DMS53 treated with DMSO at 0.1 percent for 48 hours (cell line): ENCODE data around the gene PLK5.
"Not testable (repeated sequence)": the region's sequence is repeated elsewhere in the genome, so short reads cannot be mapped to it uniquely, and the experiment has no call there.

Experiments
- DNase-seq: peaks from one replicate; lab custom pipeline; 2025; ENCODE audit not compliant: unreplicated experiment; lab: John Stamatoyannopoulos, UW

The PLK5 gene, protein sequence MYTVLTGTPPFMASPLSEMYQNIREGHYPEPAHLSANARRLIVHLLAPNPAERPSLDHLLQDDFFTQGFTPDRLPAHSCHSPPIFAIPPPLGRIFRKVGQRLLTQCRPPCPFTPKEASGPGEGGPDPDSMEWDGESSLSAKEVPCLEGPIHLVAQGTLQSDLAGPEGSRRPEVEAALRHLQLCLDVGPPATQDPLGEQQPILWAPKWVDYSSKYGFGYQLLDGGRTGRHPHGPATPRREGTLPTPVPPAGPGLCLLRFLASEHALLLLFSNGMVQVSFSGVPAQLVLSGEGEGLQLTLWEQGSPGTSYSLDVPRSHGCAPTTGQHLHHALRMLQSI

DNA sequence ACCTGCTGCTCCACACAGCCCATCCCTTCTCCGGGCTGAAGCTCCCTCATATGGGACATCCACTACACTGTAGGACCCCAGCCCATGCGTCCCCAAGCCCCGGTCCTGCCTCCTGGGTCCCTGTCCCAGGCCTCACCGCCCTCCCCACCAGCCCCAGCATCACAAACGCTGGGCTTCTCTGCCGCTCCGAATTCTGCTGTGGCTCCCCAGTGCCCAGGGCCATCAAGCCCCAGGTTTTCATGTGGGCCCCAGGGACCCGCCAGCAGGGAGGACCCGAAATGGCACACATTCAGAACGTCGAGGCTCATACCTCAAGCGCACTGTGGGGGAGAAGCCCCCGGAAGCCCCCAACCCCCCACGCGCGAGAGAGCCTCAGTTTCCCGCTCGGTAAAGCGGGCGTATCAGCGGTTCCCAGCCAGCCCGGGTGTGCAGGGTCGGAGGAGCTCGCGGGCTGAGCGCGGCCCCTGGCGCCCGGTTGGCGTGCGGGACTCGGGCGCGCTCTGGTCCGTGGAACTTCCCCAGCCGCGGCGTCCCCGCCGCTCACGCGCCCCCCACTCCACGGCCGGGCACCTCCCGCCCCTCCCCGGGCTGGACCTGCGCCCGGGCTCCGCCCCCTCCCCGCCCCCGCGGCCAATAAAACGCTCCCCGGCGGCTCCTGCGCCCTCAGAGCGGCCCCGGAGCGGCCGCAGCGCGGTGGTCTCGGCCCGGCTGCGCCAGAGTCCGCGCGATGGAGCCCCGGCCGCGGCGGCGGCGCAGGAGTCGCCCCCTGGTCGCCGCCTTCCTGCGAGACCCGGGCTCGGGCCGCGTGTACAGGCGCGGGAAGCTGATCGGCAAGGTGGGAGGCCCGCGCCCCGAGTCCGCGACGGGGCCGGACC, at the start of gene PLK5:
PLK5 (plus strand) TSS at position 666 of the 875 bp plus-strand sequence. CDS start 2,920 bp downstream, outside the sequence.
- no peak for DNase-seq

DNA sequence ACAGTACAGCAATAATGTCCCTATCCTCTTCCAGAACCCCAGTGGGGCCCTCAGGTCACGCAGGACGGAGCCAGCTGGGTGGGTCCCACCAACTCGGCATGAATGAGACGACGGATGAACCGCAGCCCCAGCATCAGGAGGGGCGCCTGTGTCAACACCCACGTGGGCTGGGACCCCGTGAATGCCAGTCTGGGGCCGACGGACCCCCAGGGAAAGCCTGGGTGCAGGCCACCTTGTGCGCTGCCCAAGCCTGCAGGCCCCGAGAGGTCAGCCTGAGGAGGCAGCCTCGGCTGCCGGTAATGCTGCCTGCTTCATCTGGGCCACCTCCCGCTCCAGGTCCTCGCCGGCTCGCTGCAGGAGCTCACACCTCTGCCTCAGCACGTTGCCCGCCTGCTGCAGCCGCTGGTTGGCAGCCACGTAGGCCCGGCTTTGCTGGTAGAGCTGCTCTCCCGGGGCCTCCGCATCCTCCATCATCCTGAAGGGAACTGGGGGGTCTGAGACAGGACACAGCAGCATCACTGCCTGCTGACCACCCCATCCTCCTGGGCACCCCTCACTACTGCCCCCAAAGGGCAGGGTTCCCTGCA, 49.0 kb upstream of the PLK5 start:
- no peak for DNase-seq

DNA sequence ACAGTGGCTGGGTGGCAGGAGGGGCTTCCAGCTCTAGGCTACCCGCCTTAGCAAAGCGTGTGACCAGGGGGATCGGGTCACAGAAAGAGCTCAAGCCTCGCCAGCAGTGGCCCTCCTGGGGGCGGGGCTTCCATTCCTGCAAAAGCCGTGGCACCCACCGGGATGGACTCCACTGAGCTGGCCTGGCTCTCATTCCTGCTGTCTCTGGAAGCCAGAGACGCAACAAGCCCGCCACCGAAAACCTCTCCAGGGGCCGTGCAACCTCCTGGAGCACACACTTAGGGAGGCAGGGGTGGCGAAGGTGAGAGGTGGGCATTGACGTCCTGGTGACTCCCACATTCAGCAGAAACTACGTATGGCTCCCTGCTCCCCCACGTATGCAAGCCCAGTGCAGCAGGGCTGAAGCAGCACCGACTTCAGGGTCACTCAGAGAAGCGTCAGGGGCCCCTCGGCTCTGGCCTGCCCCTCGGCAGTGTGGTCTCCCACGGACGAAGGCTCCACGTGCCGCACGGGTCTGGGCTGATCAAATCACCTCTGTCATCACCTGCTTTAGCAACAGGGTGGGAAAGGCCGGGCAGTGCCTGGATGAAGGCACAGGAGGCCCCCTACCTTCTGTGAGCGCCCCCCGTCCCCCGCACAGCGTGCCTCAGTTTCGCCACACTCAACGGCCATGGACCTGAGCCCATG, 48.0 kb upstream of the PLK5 start:
- no peak for DNase-seq

DNA sequence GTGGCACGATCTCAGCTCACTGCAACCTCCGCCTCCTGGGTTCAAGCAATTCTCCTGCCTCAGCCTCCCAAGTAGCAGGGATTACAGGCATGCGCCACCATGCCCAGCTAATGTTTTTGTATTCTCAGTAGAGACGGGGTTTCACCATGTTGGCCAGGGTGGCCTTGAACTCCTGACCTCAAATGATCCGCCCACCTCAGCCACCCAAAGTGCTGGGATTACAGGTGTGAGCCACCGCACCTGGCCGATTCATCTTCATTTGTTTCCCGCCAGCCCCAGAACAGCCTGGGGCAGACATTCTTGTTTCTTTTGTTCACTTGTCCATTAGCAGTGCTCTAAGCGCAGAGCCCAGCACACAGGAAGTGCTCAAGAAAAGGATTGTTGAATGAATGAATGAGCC, 46.8 kb upstream of the PLK5 start:
- DNase-seq: not testable (repeated sequence)

DNA sequence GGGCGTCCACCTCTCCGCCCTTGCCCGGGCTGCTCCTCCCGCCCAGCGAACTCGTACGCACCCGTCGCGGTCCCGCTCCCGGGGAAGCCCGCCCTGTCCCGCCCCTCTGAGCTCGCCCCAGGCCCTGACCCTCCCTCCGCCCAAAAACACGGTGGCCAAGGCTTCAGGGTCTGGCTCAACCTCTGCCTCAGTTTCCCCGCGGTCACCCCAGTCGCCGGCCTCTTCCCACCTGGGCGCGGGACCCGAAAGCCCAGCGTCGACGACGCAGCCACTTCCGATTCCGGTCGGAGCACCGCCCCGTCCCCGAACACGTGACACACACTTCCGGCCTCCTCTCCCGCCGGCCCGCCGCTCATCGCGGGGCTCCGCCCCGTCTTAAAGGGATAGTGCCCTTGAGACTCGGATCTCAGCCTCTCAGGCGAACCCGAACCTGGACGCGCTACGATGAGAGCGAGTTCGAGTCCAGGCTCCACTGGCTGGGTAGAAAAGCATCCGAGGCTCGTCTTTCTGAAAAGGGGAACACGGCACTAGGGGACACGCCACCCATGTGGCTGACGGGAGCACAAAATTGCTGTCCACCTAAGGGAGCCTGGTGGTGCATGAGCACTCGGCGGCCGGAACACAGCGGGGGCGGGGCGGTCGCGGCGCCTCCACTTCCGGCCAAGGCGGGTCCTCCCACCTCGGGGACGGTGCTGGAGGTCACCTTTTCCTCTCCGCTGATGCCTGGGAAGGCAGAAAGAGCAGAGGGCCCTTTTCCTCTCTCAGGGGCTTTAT, 44.8 kb upstream of the PLK5 start, which contains the start of gene C19orf25:
C19orf25 (minus strand) TSS at position 282 of the 774 bp plus-strand sequence. CDS start 312 bp downstream, outside the sequence.
- DNase-seq: peak; percentile 69

DNA sequence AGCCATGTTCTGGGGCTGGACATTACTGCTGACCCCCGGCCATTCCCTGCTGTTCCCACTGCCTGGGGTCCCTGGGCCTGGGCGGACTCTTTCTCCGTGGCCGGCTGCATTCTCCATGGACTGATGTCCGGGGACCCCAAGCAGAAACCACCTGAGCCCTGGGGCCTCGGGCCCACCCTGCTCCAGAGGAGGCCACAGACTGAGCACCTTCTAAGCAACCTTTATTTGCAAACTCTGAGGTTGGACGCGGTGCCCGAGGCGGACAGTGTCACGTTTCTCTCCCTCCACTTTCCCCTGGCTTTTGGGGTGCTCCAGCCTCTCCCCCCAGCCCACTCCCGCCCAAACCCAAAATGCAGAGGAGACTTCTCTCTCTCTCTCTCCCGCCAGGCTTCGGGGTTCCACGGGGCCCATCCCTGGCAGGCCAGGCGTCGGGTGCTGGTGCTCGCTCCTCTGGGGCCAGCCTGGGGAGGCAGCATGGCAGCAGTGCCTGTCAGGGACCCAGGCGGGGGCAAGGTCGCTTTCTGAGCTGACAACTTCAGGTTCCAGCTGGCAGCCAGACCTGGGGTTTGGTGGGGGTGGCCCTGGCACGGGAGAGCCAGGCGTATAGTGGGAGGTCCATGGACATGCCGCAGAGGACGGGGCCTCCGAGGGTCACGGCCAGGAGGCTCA, 42.5 kb upstream of the PLK5 start:
- no peak for DNase-seq

DNA sequence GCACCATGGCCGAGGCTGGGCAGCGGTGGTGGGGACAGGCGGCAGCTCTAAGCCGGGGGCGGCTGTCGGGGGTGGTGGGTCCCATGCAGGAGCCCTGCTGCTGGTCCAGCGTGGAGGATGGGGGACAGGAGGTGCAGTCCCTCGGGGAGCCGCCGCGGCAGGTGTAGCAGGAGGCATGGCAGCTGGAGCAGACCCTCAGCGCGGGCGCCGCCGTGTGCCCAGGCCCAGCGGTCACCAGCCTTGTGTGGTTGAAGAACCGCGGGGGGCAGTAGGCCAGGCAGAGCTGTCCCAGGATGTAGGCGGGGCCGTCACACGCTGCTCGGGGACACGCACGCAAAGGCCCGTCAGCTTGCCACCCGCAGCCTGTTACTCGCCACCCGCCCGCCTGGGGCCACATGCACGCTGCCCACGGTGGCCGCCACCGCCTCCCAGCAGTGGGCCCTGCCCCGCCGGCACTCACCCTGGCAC, 42.0 kb upstream of the PLK5 start:
- no peak for DNase-seq

DNA sequence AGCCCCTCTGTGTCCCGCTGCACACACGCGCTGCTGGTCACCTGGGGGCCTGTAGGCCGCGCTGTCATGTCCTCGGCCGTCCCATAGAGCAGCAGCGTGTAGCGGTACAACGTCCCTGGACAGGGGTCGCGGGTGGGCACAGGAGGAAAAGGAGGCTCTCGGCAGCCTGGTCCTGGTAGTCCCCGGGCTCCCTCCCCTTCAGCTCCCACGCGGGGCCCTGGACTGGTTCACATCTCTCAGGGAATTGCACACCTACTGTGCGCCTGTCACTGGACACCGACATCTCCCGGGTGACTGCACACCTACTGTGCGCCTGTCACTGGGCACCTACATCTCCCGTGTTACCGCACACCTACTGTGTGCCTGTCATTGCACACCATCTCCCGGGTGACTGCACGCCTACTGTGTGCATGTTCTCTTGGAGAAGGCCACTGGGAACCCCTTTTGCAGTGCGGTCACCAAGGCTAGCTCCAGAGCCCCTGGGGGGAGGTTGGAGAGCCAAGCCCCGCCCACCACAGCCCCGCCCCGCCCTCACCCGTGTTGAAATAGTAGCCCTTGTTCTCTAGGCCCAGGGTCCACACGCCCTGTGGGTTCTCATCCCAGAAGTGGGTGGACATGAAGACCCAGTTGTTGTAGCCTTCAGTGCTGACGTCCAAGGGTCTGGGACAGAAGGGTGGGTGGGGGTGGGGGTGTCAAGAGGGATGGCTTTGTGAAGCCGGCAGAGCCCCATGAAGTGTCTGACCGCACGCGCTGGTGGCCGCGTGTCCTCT, 41.3 kb upstream of the PLK5 start:
- no peak for DNase-seq

DNA sequence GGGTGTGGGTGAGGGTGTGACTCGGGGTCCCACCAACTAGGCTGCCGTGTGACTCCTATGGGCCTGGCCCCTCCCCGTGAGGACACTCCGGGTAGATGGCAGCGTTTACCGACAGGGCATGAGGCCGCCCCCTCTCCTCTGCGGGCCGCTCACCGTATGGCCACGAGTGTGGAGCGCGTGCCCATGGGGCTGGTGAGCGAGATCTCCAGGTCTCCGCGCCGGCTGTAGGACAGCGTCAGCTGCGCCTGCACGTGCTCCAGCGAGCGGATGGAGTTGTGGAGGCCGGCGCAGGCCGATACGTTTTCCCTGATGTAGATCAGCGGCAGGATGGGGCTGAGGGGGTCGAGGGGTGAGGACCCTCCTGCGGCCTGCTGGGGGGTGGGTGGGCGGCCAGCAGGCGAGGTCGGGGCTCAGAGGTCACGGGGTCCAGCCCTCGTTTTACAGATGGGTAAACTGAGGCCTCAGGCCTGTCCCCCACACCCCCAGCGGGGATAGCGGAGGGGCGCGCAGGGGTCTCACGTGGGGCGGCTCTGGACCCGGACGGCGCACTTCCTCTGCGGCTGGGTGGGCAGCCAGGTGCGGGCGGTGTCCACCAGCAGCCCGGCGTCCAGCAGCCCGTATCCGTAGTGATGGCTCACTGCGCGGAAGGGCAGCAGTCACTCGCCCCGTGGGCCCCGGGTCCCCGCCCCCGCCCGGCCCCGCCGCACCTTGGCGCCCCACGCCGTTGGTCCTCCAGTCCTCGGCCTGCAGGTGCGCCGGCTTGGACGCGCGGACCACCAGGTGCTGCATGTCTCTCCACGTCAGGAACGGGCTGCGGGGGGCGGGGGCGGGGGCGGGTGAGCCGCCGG, 40.5 kb upstream of the PLK5 start:
- DNase-seq: no peak

DNA sequence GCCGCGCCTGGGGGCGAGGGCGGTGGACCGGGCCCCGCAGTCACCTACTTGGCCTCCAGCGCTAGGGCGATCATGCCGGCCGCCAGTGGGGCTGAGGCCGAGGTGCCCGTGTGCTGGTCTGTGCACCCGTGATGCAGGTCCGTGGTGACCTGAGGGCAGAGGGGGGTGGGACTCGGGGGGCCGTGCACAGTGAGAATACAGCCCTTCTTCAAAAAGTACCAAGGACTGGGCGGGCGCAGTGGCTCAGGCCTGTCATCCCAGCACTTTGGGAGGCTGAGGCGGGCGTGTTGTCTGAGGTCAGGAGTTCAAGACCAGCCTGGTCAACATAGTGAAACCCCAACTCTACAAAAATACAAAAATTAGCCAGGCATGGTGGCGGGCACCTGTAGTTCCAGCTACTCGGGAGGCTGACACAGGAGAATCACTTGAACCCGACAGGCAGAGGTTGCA, 39.9 kb upstream of the PLK5 start:
- DNase-seq: no peak

DNA sequence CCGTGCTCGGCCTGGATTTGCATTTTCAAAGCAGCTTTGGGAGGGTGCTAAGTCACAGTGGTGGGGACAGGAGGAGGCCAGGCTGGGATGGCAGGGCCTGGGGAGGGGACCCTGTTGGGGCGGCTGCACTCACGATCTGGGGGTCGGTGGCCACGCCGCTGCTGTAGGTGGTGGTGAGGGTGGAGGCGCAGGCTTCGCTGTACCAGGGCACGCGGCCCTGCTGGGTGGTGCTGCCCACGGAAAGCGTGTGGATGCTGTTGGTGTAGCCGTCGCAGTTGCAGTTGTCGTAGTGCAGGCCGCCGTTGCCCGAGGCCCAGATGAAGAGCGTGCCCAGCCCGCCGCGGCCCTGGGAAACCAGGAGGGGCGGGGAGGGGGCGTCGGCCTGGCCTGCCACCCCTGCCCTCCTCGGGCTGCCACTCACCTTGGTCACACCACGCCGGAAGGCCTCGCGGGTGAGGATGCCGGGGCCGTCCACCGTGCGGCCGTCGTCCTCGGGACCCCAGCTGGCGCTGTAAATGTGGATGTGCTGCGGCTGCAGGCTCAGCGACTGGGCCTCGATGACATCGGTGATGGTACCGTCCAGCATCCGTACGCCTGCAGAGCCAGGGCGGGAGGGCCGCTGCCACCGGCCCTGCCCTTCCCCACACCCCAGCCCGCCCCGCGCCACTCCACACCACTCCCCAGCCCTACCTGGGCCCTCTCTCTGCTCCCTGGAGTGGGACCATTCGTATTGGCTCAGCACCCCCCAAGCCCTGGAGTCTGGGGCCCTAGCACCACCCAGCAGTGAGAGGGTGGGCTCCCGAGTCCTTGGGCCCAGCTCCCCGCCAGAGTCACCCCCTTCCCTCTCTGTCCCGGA, 36.9 kb upstream of the PLK5 start:
- DNase-seq: no peak

DNA sequence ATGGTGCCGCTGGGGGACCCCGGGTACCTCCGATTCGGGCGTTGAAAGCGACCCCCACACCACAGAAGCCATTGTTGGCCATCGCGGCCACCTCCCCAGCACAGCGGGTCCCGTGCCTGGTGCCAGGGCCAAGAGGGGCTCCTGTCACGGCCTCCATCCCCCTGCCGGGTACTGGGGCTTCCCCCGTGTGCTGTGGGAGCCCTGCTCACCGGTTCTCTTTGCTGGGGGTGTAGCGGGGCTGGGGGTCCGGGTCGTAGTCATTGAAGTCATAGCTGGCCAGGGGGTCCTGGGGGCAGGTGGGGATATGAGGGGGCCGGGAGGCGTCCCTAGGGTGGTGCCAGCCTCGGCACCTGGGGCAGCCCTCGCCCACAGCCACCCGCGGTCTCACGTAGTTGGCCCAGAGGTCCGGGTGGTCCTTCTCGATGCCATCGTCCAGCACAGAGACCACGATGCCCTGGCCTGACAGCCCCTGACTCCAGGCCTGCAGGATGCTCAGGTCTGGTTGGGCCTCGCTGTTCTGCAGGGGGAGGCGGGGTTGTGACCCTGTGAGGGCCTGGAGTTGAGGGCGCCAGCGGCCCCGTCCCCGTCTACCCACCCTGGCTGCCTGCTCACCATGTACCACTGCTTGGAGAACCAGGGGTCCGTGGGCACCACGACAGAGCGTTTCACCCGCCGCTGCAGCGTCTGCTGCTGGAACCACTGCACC, 36.1 kb upstream of the PLK5 start:
- DNase-seq: no peak

DNA sequence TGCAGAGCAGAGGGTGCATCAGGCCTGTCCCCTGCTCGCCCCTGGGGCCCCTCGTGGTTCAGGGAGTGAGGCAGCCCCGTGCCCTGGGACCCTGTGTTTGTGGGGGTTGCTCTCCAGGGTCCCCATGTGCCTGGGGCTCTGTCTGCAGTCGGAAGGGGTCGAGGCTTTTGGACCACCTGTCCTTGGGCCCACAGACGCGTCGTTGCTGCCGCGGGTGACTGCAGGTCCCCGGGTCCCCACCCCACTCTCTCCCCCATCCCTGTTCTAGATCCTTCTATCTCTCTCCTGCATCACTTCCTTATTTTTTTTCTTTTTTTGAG, 35.6 kb upstream of the PLK5 start:
- no peak for DNase-seq

DNA sequence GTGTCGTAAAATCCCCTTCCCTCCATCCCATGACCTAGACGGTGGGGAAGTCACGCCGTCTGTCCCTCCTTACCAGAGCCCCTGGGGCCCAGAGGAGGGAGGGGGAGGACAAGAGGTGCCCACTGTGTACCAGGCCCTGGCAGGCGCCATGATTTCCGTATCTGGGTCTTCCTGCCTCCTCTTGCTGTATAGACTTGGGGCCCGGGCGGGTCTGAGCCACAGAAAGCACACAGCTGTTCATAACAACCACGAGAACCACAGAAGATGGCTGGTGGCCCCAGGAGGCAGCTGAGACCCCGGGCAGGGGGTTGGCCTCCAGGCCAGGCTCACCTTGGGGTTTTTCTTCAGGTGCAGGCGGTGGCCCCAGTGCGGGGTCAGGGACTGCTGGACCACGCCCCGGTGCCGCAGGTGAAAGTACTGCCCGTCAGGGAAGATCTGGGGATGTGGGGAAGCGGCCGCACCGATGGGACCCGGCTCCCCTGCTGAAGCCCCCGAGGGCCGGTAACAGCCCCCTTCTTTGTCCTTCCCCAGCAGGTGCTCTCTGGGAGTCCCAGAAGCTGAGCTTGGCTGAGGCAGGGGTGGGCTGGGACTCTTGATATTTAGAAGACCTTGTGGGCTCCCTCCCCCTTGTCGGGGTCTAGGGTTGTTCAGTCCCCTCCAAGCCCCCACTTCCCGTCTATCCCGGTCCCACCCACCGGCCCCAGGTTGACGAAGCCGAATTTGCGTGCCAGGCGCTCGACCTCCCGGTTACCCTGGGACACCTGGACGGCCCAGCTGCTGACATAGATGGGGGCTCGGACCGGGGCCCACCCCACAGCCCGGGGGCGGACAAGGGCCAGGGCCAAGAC, 34.2 kb upstream of the PLK5 start:
- no peak for DNase-seq

DNA sequence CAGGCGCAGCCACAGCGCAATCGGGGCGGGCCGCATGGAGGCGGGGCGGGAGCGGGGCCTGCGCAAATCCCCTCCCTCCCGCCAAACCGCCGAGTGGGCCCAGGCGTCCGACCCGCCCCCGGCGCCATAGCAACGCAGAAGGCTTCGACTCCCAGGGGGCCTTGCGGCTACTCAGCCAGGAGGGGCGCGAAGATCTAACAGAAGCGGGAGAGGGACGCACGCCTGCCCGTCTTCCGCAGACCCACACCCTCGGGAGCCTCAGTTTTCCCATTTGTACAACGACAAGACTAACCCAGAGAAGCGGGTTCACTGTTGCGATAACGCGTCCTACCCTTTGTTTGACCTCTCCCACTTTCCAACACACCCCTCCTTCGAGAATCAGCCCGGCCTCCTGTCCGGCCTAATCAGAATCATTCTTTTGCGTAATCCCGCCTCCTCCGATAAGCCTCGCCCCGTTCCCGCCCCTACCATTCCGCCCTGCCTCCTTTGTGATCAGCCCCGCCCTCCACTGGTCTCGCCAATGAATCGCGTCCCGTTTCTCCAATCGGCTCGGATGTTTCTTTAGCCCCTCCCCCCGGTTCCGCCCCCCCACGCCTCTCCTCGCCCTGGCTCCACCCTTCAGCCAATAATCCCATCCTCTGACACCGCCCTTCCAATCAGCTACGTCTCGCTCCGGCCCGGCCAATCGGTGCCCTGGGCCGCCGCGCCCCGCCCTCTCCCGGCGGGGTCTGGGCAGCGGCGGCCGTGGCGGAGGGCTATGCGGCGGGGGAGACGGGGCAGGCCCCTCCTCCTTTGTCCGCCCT, 33.4 kb upstream of the PLK5 start, which contains the start of gene PCSK4:
PCSK4 (minus strand) TSS at position 40 of the 803 bp plus-strand sequence; CDS start at position 36, 4 bp downstream.
- peak; percentile 94 for DNase-seq
